ENCODE results near the gene PSRC1.
A peak's percentile ranks its signal among the peaks of the same experiment; 100 is the strongest.

The PSRC1 gene

GRCh38 chr1:109272021-109272799 lies 10.7 kb downstream of the PSRC1 start:
- DNase-seq (ENCODE audit: low spot score), result no peak

DNA sequence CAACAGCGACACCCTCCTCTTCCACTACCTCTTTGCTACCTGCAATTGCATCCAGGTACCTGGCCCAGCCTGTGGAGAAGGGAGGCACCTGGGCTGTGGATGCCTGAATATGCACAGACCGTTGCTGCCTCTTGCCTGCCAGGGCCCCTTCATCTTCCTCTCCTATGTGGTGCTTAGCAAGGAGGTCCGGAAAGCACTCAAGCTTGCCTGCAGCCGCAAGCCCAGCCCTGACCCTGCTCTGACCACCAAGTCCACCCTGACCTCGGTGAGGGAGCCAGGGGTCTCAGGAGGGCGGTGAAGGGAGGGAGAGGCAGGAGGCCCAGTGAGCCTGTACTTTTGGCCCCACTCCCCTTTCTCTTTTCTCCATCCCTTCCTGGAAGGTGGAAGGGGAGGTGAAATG lies 11.5 kb downstream of the PSRC1 start:
- no peak for DNase-seq (ENCODE audit: low spot score)

DNA sequence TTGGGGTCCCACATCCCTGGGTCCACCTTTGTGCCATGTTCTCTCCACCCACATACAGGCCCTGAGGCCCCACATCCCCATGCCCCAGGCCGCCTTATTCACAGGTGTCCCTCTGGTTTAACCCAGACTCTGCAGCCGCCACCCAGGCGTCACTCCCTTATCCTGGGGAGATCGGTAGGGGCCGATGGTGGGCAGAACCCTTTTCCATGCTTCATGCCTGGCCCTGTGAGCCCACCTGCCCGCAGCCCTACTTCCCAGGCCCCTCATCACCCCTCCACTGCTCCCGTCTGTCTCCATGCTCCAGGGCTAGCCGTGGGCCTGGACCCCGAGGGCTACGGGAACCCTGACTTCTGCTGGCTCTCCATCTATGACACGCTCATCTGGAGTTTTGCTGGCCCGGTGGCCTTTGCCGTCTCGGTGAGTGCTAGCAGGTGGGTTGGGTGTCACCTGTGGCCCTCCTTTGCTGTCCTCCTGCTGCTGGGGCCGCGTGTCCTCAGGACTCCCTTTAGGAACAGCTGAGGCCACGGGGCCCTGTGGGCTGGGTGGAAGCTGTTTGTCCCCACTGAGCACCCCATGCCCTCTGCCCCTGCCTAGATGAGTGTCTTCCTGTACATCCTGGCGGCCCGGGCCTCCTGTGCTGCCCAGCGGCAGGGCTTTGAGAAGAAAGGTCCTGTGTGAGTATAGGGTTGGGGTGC lies 12.2 kb downstream of the PSRC1 start:
- DNase-seq (ENCODE audit: low spot score), result no peak

DNA sequence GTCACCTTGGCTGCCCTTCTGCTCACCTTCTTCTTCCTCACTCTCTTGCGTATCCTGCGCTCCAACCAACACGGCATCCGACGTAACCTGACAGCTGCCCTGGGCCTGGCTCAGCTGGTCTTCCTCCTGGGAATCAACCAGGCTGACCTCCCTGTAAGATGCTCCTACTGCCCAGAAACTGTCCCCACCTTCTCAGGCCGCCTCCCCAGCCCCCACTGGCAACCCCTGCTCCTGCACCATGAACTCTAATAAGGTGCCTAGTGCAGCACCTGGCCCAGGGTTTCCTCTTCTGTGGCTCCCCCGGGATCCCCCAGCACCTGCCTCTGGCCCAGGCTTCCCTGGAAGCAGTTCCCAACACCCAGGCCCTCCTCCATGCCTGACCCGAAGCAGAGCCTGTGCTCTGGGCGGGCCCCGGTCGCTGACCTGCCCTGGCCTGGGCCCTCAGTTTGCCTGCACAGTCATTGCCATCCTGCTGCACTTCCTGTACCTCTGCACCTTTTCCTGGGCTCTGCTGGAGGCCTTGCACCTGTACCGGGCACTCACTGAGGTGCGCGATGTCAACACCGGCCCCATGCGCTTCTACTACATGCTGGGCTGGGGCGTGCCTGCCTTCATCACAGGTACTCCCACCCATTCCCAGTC lies 12.8 kb downstream of the PSRC1 start:
- DNase-seq (ENCODE audit: low spot score), result no peak

- no peak for DNase-seq (ENCODE audit: low spot score)
Observed at GRCh38 chr1:109269212-109269980, 13.5 kb downstream of the PSRC1 start.

DNA sequence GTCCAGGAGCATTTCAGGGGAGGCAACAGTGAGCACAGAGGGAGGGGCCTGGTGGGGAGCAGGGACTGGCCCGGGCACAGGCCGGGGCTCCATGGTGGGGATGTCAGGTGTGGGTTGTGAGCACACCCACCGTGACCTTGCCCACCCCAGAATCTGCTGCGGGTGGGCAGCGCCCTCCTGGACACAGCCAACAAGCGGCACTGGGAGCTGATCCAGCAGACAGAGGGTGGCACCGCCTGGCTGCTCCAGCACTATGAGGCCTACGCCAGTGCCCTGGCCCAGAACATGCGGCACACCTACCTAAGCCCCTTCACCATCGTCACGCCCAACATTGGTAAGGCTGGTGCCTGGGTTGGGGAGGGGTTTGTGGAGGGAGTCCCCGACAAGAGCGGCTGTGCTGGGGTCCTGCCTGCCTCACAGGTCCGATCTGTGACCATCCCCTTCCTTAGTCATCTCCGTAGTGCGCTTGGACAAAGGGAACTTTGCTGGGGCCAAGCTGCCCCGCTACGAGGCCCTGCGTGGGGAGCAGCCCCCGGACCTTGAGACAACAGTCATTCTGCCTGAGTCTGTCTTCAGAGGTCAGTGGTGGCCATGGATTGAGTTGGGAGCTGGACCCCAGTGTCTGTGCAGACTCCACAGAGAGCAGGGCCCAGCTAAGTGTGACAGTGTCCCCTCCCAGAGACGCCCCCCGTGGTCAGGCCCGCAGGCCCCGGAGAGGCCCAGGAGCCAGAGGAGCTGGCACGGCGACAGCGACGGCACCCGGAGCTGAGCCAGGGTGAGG lies 14.3 kb downstream of the PSRC1 start:
- no peak for DNase-seq (ENCODE audit: low spot score)

DNA sequence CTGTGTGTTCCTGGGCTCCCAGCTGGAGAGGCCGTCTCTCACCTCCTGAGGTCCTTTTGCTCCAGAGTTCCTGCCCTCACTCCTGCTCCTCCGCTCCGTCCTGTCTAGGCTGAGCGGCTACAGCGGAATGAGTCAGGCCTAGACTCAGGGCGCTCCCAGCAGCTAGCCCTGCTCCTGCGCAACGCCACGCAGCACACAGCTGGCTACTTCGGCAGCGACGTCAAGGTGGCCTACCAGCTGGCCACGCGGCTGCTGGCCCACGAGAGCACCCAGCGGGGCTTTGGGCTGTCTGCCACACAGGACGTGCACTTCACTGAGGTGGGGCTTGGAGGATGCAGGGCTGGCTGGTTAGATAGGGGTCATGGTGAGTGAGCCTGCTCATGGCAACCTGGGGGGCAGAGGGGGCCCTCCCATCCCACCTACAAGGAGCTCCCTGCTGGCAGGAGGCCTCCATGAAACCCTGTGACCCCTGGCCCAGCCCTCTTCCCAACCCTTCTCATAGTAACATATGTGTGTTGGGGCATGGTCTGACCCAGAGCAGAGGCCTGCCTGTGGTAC lies 15.1 kb downstream of the PSRC1 start:
- DNase-seq (ENCODE audit: low spot score), result no peak

DNA sequence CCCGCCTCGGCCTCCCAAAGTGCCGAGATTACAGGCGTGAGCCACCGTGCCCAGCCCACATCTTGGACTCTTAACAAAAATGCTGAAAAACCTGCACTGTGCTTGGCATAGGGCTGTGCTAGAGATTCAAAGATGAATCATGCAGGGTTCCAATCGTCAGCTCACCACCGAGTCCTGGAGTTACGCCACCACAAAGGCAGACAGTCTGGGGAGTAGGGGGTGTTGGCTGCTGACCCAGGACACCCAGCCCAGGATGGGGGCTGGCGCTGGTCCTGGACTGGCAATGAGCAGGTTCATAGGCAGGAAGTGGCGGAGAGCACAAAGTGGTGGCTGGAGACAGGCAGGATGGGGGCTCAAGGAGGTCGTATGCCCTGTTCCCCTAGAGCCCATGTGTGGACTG lies 16.0 kb downstream of the PSRC1 start:
- no peak for DNase-seq (ENCODE audit: low spot score)

DNA sequence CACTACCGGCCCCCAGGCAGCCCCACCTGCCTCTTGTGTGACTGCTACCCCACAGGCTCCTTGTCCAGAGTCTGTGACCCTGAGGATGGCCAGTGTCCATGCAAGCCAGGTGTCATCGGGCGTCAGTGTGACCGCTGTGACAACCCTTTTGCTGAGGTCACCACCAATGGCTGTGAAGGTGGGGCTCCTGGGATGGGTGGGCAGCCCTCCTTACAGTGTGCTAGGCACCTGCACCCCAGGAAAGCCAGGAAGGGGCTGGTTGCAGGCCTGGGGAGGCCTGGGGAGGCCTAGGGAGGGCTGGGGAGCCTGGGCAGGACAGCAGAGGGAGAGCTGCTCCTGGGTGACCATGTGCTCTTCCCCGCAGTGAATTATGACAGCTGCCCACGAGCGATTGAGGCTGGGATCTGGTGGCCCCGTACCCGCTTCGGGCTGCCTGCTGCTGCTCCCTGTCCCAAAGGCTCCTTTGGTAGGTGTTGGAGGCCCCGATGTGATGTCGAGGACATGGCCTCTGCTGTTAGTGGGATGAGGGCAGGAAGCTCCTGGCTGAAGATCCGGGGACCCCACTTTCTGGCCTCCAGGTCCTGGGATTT lies 17.1 kb downstream of the PSRC1 start:
- DNase-seq (ENCODE audit: low spot score), result no peak

DNA sequence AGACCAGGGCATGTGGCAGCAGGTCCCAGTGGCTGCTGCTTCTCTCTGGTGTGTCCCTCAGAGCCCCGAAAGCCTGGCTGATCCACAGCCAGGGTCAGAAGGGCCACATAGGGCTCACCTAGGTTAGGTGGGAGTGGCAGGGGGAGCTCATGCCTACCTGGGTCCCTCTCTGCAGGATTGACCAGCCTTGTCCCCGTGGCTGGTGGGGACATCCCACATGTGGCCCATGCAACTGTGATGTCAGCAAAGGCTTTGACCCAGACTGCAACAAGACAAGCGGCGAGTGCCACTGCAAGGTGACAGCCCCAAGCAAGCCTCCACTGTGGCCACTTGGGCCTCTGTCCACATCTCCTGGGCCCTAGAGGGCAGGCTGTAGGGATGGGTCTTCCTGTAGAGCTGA lies 17.9 kb downstream of the PSRC1 start:
- no peak for DNase-seq (ENCODE audit: low spot score)

DNA sequence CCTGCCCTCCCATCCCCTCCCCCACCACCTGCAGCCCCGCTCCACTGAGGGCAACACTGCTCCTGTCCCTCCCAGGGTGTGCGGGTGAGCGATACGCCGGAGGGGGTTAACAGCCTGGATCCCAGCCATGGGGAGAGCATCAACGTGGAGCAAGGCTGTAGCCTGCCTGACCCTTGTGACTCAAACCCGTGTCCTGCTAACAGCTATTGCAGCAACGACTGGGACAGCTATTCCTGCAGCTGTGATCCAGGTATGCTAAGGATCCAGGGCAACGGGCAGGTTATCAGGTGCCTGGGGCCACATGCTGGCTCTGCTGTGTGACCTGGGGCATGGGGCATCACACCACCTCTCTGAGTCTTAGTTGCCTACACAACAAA lies 18.6 kb downstream of the PSRC1 start:
- no peak for DNase-seq (ENCODE audit: low spot score)

DNA sequence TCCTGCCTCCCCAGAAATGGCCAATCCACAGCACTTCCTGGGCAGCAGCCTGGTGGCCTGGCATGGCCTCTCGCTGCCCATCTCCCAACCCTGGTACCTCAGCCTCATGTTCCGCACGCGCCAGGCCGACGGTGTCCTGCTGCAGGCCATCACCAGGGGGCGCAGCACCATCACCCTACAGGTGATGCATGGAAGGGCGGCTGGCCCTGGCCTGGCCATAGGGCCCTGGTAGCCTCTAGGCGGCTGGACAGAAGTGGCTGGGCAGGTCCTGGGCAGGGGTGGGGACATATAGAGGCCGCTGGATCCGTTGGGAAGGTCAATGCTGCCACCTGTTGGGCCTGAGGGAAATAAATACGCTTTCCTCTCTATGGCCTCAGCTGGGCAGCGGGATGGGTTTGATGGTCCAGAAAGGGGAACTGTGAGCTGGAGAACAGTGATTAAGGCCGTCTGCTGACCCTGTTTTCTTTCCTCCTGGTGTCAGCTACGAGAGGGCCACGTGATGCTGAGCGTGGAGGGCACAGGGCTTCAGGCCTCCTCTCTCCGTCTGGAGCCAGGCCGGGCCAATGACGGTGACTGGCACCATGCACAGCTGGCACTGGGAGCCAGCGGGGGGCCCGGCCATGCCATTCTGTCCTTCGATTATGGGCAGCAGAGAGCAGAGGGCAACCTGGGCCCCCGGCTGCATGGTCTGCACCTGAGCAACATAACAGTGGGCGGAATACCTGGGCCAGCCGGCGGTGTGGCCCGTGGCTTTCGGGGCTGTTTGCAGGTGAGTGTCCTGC lies 19.2 kb downstream of the PSRC1 start:
- DNase-seq (ENCODE audit: low spot score), result peak; percentile 70

GRCh38 chr1:109263234-109263596 lies 19.7 kb downstream of the PSRC1 start:
- no peak for DNase-seq (ENCODE audit: low spot score)

GRCh38 chr1:109262231-109263055 lies 20.5 kb downstream of the PSRC1 start:
- no peak for DNase-seq (ENCODE audit: low spot score)

GRCh38 chr1:109261578-109261977 lies 21.4 kb downstream of the PSRC1 start:
- DNase-seq (ENCODE audit: low spot score), result no peak

- no peak for DNase-seq (ENCODE audit: low spot score)
Observed at GRCh38 chr1:109261006-109261405, 21.9 kb downstream of the PSRC1 start.

DNA sequence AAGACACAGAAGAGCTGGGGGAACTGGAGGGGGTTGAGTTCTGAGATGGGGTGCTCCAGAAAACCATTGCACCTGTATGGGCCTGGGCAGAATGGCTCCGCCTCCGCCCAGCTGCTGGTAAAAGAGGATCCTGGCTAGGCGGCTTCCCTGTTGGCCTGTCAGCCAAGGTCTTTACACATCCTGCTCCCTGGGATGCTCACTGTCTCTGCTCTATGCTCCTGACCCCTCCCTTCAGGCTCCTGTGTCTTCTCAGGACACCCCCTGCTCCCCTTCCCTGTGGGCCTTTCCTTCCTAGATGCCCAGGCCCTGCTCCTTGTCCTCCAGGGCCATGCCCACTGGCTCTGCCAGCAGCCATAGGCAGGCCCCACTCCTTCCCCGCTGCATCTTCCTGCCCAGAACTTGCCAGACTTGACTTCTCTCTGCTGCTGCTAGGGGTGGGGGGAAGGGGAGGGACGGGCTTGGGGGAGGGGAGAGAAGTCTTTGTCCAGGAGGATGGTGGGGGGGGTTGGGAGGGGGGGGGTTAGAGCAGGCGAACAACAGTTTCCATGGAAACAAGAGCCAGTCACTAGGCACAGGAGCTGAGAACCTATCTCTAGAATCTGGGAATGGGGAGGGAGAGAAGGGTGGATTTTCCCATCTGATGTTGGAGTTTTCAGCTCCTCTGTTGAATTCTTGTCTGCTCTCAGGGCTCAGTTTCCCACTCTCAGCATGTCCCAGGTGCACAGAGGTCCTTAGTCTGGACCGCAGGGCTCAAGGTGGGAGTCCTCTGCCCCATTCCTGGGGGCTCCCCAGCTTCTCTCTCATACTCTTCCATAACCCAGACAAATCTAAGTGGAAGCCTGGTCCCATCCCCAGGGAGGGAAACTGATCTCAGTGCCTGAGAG lies 23.0 kb downstream of the PSRC1 start:
- DNase-seq (ENCODE audit: low spot score), result no peak

Data from CD4-positive, alpha-beta T cell treated with Interleukin-2 at 100 ng/mL for 4 hours (primary cell).